Activated CD4-positive, alpha-beta T cell treated with anti-CD3 and anti-CD28 coated beads for 1 hour (primary cell): ENCODE results near the gene LRP5.
"Not testable (repeated sequence)": the region's sequence is repeated elsewhere in the genome, so short reads cannot be mapped to it uniquely, and the experiment has no call there.

Experiments used
- DNase-seq: peaks from one replicate; pipeline ENCODE4 v3.0.0-alpha.2; 2020

LRP5 gene

DNA sequence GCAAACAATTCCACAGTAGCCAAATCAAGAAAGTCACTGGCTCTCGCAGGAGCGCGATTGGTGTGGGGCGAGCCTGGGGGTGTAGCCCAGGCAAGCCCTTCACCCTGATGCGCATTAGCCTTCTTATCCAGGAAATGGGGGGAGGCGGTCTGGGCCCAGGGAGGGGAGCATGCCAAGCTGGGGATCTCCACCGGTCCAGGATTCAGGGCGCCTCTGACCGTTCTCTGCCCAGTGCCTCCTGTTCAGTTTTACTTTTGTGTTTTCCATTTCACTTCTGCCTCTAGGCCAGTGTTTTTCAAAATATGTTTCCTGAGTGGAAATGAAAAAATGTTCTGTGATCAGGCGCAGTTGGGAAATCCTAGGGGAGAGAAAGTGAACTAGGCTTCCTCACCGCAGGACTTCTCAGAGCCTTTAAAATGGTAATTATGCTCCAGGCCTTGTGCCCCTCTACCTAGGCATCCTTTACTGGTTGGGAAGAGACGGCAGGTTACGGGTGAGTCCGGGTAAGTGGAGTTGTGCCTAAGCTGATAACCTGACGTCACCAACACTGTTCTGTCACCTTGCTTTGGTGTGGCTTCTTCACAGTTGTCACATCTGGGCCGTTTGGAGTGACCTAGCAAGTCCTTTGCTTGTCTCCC is 18.4 kb downstream of the LRP5 start:
- no peak for DNase-seq

DNA sequence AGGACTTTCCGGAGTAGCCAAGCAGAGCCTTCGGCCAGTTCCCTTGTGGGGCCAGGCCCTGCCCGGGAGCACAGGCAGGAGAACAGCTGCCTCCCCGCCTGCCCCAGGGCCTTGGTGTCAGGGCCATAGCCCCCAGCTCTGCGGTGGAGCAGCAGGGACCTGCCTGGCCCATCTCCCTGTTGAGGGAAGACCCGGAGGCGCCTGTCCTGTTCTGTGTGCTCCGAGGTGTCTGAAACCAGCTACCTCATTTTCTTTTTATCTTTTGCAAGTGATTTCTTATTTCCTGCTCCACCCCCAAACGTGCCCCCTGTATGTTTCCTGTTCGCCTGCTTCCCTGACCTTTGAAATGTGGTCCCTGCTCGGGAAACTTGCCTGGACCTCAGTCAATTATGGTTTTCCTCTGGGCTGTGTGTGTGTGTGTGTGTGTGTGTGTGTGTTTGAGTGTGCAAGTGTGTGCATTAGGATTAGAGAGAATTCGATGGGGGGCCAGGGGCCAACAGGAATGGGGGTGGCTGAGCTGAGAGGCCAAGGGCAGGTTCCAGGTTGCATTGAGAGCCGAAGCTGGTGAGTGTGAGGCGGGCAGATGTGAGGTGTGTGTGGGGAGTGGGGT is 19.1 kb downstream of the LRP5 start:
- DNase-seq = no peak

DNA sequence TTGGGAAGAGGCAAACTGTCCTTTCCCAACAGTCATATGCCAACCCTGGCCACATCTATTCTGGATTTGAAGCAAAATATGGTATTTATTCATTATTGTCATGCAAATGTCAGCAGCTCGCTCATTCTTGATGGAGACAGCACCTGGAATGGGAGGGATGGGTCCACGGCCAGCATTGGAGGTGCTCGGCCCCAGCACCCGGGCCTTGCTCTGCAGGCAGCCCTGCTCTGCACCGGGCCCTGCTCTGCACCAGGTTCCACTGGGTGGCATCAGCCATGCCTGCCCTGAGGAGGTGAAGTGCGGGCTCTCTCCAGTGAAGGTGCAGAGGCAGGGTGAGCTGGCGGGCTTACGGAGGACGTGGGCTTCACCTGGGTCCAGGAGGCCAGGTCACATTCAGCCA is 19.8 kb downstream of the LRP5 start:
- DNase-seq = no peak

DNA sequence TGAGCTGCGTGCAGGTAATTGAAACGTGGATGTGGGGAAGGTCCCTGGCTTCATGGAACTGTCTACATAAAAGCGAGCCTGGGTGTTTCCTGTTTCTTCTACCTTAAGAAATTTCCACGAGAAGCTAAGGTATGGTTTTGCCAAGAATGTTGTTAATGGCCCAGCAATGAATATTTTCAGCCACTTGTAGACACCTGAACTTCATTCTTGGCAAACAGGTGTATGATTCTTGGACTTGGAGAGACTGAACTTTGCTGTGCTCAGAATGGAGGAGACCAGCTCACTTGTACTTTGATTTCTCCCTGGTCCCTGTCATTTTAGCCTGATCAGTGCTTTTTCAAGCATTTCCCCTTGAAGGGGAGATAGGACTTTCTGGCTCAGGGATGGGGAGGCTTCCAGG is 20.8 kb downstream of the LRP5 start:
- no peak for DNase-seq

DNA sequence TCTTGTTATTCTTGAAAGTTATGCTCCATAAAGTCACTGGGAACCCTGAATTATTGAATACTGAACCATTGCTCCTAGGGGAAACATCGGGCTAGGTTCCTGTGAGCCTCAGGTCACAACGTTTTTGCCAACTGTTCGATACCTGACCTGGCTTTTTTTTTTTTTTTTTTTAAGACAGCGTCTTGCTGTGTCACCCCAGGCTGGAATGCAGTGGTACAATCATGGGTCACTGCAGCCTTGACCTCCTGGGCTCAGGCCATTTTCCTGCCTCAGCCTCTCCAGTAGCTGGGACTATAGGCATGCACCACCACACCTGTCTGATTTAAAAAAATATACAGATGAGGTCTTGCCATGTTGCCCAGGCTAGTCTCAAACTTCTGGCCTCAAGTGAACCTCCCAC is 22.5 kb downstream of the LRP5 start:
- DNase-seq = no peak

DNA sequence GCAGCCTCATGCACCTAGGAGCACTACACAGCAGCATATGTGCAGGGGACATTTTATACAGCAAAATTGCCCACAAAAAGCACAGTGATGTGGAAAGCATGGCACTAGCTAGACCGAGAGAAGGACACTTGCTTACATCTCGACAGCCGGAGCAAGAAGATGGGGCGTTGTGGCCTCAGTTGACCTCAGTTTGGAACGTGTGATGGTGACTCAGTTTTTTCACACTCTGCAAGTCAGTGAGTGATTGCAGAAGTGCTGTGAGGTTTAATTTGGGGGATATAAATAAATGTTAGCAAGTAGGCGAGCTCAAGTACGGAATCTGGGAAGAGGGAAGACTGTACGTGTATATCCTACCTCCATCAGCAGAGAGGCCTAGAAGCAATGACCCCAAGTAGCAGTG is 23.3 kb downstream of the LRP5 start:
- no peak for DNase-seq

DNA sequence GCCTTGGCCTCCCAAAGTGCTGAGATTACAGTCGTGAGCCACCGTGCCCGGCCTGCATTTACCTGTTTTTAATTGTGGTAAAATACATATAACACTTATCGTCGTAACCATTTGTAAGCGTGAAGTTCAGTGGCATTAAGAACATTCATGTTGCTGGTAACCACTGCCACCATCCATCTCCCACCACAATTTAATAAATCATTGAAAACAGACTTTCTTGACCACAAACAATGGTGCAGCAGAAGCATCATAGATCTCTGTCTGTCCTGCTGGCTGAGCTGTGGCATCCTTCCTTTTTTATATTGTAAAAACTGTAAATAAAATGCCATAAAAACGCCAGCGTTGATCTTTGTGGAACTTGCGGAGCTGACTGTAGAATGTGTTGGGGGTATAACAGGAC is 24.3 kb downstream of the LRP5 start:
- no peak for DNase-seq

DNA sequence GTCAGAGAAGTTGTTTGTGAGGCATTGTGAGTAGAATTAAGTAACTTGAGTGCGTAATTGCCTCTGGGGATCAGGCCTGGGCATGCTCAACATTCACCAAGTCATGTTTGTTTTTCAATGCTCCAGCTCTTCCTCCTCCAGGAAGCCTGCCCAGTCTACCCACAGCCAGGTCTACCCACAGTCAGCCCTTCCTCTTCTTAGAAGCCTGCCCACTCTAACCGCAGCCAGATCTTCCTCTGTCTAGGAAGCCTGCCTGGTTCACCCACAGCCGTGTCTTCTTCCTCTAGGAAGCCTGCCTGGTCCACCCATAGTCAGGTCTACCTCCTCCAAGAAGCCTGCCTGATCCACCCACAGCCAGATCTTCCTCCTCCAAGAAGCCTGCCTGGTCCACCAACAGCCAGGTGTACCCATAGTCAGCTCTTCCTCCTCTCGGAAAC is 25.0 kb downstream of the LRP5 start:
- no peak for DNase-seq

DNA sequence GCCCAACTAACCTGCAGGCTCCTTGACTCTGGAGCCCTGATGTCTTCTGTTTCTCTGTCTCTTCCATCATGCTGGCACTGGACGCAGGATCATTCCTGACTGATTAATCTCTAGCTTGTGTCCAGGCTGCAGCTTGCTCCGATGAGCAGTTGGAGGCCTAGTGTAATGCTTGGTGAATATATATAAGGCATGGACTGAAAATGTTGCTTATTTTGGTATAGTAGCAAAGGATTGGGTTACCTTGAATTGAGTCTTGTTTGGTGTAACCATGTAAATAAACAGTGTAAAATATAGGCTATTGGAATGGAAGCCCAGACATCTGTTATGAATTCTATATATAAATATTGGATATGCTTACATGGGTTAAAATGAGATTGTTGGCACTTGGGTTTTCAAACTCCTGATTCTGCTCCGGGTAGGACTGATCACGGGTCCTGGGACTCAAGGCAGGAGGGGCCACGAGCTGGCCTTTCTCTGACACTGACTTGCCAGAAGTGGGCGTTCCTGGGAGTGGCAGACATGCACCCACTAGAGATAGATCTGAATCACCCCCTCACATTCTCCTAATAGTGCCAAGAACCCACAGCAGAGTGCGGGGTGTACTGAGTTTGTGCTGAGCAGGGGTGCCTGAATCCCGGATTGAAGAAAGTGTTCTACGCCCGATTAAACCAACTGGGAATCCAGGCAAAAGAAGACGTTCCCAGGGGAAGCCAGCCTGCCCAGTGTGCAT is 25.8 kb downstream of the LRP5 start:
- DNase-seq = no peak

DNA sequence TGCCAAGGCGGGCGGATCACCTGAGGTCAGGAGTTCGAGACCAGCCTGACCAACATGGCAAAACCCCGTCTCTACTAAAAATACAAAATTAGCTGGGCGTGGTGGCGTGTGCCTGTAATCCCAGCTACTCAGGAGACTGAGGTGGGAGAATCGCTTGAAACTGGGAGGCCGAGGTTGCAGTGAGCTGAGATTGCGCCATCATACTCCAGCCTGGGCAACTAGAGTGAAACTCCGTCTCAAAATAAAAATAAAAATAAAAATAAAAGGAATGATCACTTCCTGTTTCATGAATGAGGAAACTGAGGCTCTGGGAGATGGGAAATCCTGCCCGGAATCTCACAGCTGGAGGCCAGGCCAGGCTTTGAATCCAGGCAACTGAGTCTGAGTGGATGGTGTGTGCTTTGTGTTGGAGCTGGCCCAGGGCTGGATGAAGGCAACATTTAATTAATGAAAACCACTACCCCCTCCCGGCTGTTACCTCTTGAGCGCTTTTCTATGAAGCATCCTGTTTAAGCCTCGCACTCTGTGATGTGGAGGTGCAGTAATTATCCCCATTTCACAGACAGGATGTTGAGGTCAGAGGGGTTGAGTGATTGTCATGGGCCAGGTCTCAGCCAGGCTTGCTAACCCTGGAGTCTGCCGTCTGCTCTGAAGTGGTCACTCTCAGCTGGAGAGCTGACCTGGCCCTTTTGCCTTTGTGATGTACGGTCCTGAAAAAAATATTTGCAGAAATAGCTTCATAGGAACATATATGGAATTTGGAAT is 27.8 kb downstream of the LRP5 start:
- DNase-seq = no peak

DNA sequence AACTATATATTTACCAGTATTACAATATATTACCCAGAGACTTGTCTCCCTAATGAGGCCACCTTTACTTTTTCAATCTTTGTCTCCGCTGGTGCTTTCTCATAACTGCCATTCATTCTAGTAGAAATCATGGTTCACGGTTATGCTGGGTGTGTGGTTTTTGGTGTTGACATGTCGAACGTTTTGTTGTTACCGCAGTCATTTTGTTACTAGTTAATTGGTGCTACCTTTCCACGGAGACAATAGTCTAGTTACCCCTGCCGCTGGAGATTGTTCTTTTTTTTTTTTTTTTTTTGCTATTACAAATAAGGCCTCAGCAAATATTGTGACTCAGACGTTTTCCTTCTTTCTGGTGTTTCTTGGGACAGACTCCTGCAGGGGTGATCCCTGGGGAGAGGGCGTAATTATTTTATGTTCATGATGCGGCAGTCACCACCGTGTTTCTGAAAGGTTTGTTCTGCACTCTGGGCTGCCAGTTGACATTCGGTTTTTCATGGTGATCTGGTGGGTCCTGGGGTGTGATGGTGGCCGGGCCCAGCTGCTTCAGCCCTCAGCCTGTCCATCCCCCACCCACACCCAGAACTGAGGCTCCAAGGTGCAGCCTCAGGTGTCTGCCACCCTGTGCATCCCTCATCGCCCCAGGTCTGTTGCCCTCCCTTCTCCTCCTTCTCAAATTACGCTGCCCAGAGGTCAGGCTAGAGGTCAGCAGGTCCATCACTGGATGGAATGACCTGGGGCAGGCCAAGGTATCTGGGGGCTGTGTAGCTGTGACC is 28.6 kb downstream of the LRP5 start:
- DNase-seq = no peak

DNA sequence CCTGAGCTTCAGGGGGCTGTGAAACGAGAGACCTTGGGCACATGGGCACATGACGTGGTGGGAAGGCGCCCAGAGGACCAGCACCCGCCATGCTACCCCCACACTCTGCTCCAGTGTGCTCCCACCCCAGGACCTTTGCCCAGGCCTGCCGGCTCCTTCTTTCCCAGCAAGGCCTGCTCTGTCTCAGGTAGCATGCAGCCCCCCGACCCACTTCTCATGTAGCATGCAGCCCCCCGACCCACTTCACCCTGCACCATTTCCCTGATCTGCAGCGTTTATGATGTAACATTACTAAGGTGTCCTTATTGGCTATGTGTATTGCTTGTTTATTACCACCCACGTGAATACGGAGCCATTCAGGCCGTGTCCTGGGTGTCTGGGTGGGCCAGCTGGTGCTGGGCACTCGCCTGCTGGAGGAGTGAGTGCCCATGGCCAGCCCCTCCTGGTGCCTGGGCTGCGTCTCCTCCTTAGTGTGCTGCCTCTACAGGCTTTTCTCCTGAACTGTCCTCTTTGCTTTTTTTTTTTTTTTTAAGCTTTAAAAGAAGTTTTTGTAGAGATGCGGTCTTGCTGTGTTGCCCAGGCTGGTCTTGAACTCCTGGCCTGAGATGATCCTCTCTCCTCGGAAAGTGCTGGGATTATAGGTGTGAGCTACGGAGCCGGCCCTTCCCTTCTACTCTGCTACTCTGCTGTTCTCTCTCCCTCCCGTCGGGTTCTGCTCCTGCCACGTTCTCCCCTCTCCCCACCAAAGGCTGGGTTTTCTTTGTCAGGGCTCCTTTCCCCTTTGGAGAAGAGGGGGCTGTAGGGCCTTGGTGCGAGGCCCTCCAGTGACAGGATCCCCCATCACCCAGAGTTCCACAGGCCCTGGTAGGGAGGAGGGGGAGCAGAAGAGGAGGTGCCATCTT is 29.4 kb downstream of the LRP5 start:
- DNase-seq = no peak

DNA sequence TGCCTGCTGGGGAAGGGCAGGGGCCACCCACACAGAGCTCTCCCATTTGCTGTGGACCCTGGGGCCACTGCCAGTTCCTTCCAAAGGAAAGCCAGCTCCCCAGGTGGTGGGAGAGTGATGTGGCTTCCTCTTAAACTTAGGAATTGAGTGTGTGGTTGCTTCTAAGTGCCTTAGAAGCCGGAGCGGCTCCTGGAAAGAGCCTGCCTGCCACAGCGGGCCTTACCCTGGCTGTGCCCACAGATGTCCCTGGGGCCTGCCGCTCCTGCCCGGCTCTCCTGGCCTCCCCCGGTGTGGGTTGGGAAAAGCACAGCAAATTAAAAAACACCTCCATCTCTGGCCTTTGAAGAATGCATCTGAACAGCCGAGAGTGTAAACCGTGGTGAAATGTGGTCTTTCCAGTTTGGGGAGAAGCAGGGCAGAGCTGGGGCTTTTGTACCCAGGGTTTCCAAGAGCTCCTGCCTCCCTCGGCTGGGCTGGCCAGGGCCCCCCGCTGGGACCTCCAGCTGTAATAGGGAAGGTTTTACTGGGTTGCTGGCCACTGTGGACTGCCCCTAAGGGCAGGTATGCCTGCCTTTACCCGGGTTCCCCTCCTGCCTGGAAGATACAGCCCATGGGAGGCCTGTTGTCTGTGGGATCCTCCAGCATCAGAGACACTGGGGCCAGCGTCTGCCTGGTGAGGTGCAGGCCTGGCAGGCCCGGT is 30.2 kb downstream of the LRP5 start:
- DNase-seq = no peak

DNA sequence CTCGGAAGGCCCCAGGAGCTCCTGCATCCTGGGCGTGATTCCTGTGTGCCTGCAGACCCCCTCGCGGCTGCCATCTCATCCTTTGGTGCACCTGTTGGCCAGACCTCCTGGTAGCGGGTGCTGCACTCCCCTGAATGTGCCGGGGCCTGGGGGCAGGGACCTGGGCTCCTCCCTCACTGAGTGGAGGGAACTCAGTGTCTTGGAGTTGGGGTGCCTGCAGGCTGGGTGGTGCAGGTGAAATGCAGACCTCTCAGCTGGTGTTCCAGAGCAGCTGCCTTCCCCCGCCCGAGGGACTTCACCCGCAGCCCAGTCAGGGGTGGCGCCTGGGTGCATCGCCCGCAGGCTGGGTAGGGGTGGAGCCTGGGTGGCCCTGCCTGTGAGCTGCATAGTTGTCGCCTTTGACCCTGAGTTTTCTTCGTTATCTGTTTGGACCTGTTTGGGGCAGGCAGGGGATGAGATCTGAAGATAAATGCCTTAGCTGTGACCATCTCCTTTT is 31.4 kb downstream of the LRP5 start:
- no peak for DNase-seq

DNA sequence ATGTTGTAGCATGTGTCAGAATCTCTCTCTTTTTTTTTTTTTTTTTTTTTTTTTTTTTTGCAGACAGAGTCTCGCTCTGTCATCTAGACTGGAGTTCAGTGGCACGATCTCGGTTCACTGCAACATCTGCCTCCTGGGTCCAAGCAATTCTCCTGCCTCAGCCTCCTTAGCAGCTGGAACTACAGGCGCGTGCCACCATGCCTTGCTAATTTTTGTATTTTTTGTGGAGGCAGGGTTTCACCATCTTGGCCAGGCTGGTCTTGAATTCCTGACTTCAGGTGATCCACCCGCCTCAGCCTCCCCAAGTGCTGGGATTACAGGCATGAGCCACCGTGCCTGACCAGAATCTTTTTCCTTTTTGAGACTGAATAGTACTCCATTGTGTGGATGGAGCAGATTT is 32.4 kb downstream of the LRP5 start:
- DNase-seq = not testable (repeated sequence)

DNA sequence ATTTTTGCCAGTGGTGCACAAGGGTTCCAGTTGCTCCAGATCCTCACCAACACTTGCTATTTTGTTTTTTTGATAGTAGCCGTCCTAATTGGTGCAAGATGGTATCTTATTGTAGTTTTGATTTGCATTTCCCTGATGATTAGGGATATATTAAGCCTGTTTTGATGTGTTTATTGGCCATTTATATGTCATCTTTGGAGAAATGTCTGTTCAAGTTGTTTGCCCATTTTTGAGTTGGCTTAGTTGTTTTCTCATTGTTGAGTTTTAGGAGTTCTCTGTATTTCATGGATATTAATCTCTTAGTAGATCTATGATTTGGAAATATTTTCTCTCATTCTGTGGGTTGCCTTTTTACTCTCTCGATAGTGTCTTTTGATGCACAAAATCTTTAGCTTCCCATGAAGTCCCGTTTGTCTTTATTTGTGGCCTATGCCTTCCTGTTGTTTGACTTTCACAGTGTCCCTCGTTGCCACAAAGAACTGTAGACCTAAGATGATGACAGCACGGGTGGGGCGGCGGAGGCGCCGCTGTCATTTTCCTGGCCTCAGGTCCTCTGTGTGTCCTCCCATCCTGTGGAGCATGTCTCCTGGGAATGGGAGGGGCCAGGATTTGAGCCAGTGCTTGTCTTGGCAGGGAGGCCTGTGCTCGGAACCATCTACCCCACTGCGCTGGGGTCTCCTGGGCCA is 33.5 kb downstream of the LRP5 start:
- no peak for DNase-seq

DNA sequence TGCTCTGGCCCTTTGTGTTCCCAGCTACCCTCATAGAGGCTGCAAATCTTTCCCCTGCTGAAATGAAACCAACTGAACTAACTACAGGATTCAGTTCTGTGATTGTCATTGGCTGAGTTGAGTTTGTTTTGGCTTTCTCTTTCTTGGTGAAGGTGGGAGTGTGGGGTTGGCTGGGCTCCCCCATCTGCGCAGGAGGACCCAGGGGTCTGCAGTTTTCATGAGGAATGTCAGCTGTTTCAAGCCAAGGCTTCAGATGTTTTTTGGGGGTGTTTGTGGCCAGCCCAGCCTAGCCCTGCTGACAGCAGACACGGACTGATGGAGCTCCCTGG is 34.0 kb downstream of the LRP5 start:
- DNase-seq = no peak

DNA sequence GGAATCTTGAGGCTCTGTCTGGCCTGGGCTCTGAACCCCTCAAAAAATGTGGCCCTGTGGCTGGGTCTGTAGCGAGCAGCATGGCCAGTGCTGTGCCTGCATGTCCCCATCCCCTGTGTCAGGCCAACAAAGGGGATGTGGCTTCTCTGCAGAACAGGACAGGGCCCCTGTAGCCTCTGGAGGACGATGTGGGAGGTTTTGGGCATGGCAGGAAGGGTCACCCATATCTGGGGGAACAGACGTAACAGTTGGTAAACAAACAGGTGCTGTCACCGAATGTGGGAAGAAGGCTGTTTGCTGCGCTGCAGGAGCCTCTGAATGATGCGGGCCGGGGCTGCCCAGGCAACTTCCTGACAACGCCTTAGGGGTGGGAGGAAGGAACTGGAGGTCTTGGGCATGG is 35.0 kb downstream of the LRP5 start:
- DNase-seq = no peak

DNA sequence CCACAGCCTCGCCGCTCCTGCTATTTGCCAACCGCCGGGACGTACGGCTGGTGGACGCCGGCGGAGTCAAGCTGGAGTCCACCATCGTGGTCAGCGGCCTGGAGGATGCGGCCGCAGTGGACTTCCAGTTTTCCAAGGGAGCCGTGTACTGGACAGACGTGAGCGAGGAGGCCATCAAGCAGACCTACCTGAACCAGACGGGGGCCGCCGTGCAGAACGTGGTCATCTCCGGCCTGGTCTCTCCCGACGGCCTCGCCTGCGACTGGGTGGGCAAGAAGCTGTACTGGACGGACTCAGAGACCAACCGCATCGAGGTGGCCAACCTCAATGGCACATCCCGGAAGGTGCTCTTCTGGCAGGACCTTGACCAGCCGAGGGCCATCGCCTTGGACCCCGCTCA is 35.5 kb downstream of the LRP5 start:
- DNase-seq = no peak

DNA sequence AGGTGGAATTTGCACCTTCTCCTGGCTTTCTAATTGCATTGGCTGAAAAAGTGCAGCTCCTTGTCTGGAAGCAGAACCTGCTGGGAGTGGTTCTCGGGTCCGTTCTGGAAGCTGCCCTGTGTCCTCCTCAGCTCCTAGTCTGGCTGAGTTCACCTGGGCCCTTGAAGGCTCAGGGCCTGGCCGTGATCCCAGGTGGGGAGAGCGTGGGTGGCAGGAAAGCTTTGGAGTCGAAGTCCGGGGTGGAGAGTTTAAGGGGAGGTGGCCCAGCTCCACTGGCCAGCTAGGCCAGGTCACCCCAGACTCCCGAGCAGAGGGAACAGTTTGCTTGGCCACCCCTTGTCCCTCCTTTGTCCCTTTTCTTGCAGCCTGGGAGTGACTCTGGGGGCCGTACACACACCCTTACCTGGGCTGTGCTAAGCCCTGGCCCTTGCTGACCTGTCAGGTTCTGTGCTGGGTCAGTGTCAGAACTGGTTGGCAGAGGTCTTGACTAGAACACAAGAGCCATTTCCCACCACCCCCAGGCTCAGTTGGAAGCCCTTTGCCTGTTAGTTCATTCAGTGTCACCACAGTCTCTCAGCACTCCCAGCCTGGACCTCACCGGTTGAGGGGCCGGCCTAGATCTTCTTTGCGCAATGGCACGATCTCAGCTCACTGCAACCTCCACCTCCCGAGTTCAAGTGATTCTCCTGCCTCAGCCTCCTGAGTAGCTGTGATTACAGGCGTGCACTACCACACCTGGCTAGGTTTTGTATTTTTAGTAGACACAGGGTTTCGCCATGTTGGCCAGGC is 37.3 kb downstream of the LRP5 start:
- DNase-seq = no peak
